ENCODE results near the gene SOX13.
A peak's percentile ranks its signal among the peaks of the same experiment; 100 is the strongest.
"Not testable (repeated sequence)": the region's sequence is repeated elsewhere in the genome, so short reads cannot be mapped to it uniquely, and the experiment has no call there.

SOX13 gene

DNA sequence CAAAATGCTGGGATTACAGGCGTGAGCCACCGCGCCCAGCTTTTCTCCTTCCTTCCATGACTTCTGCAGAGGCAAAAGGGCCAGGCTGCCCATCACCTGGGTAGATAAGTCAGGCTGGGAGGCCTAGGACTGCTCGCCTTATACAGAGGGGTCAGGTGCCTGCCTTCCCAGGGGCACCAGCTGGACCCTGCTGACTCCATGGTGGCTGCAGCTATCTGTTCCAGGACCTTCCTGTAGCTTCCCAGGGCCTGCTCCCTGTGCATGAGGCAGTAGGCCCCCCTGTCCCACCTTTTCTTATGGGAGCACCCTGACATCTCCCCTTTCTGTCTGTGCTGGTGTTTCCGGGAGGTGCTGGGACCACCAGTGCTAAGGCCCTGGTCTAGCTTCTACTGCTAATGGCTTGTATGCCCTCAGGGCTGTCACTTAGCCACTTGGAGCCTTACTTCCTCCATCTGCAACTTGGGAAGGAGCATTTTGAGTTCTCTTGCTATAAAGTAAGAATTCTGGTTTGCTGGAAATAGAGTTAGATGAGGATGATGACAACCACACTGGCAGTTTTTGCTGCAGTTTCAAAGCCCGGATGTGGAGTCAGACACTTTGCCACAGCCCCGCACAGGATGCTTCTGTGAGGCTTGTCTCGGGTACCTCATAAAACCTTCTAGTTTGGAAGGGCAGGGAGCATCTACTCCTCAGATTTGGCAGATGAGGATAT lies 14.4 kb downstream of the SOX13 start:
- H3K4me3 ChIP-seq (ENCODE audit: low read depth, low read length): no peak overlapping the region
- TF ChIP-seq, protein P1, sequence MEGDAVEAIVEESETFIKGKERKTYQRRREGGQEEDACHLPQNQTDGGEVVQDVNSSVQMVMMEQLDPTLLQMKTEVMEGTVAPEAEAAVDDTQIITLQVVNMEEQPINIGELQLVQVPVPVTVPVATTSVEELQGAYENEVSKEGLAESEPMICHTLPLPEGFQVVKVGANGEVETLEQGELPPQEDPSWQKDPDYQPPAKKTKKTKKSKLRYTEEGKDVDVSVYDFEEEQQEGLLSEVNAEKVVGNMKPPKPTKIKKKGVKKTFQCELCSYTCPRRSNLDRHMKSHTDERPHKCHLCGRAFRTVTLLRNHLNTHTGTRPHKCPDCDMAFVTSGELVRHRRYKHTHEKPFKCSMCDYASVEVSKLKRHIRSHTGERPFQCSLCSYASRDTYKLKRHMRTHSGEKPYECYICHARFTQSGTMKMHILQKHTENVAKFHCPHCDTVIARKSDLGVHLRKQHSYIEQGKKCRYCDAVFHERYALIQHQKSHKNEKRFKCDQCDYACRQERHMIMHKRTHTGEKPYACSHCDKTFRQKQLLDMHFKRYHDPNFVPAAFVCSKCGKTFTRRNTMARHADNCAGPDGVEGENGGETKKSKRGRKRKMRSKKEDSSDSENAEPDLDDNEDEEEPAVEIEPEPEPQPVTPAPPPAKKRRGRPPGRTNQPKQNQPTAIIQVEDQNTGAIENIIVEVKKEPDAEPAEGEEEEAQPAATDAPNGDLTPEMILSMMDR (IDR thresholded peaks at IDR 0.05; ENCODE audit: control insufficient read depth, extremely low read depth, insufficient read depth): no peak
- no peak for DNase-seq (ENCODE audit: low read depth)

DNA sequence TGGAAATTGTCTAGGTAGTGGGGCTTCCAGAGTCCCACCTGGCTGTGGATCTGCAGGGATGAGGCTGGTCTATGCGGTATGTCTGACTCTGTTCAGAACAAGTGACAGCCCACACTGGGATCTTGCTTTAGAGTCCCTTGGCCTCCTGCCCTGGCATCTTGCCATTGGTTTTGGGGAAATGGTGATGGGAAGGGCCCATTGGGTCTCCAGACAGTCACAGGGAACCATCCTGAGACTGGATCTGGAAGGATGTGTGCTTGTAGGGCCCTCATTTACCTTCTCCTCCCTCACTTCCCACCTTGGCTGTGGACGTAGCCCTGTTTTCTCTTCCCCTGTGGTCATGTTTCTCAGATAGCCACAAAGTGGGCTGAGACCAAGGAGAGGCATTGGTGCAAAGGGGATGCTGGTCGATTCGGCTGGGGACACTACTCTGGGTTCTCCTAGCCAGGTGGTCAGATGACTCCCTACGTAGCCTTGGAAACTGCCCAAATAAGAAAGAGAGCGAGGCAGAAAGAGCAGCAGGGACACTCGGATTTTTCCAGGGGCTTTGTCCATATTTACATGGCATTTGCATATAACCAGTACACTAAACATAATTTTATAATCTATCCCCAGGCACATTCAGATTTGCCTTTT lies 15.1 kb downstream of the SOX13 start:
- TF ChIP-seq, protein P1 (IDR thresholded peaks at IDR 0.05; ENCODE audit: control insufficient read depth, extremely low read depth, insufficient read depth): no peak
- no peak for DNase-seq (ENCODE audit: low read depth)
- peak overlapping the region; percentile 42 for H3K4me3 ChIP-seq (ENCODE audit: low read depth, low read length)

DNA sequence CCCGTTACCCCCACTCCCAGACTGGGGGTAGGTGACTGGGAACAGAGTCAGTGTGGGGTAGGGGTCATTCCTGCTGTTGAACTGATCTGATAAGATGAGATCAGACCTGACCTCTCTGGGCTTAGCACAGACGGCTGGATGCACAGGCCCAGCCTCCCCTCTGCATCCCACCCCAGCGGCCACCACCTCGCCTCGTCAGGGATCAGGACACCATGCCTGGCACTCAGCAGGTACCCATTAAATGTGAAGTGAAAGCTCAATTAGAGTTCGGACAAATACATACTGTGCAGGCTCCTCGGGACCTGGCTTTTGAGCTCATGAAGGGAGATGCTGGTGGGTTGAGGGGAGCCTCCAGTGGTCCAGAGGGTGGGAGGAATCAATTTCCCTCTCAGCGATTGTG lies 15.7 kb downstream of the SOX13 start:
- peak overlapping the region; percentile 42 for H3K4me3 ChIP-seq (ENCODE audit: low read depth, low read length)
- TF ChIP-seq, protein P1 (IDR thresholded peaks at IDR 0.05; ENCODE audit: control insufficient read depth, extremely low read depth, insufficient read depth): no peak
- DNase-seq (ENCODE audit: low read depth): no peak

DNA sequence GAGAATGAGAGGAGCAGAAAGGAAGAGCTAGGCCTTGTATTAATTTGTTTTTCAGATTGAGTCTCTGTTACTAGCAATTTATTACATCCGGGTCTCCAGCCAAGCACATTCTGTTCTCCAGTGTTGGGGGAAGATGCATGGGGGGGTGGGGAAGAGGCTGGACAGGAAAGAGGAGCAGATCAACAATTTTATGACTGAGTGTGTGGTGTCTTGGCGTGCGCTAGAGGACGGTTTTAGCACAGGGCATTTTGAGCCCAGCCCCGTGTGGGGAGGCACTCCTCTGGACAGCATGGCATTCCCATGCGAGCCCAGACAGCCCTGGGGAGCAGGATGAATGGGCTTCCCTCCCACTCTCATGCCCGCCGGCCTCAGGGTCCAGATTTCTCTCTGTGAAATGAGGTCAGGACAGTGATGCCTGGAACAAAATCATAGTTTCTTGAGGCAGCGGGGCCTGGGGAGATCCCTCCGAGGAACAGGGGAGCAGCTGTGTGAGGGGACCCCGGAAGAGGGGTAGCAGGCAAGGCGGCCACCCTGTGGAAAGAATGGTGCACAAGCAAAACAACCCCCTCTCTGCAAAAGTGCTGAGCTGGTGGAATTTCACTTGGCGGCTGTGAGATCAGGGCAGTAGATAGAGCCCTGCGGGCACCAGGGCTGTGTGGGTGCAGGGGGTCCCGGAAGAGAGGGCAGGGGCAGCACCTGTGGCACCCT lies 16.3 kb downstream of the SOX13 start:
- TF ChIP-seq, protein P1 (IDR thresholded peaks at IDR 0.05; ENCODE audit: control insufficient read depth, extremely low read depth, insufficient read depth): 0 out of 2 replicates have a peak, but pooled peaks have one; percentile 3
- H3K4me3 ChIP-seq (ENCODE audit: low read depth, low read length): peak overlapping the region; percentile 42
- peak; percentile 97 for DNase-seq (ENCODE audit: low read depth)

DNA sequence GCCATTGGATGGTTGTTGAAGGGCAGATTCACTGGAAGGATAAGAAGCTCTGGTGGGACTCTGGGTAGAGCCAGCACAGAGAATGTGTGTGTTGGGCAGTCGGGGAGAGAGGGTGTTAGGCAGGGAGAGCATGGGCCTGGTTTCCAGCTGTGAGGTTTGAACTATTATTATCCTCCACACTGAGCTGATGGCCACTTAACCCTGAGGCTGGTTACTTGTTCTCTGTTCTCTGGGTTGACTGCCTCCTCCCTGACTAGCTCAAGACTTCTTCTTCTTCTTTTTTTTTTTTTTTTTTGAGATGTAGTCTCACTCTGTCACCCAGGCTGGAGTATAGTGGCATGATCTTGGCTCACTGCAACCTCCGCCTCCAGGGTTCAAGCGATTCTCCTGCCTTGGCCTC lies 17.2 kb downstream of the SOX13 start:
- not testable (repeated sequence) for H3K4me3 ChIP-seq (ENCODE audit: low read depth, low read length); DNase-seq (ENCODE audit: low read depth)

DNA sequence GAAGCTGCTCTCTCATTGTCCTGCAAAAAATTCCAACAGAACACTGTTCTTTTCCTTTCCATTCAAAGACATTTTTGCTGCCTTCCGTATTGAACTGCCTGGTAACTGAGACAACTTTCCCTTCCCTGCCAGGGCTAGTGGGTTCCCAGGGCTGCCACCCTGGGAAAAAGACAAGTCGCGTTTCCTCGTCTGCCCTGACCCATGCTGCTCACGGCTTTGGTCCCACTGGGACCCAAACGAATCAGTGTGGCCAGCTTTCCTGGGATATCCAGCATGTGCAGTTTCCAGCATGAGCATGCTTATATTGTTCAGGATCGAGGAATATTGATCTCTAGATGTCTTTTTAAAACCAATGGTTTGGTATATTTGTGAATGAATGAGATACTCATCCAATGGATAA lies 18.2 kb downstream of the SOX13 start:
- no peak for DNase-seq (ENCODE audit: low read depth)
- H3K4me3 ChIP-seq (ENCODE audit: low read depth, low read length): no peak overlapping the region
- TF ChIP-seq, protein P1 (IDR thresholded peaks at IDR 0.05; ENCODE audit: control insufficient read depth, extremely low read depth, insufficient read depth): no peak

DNA sequence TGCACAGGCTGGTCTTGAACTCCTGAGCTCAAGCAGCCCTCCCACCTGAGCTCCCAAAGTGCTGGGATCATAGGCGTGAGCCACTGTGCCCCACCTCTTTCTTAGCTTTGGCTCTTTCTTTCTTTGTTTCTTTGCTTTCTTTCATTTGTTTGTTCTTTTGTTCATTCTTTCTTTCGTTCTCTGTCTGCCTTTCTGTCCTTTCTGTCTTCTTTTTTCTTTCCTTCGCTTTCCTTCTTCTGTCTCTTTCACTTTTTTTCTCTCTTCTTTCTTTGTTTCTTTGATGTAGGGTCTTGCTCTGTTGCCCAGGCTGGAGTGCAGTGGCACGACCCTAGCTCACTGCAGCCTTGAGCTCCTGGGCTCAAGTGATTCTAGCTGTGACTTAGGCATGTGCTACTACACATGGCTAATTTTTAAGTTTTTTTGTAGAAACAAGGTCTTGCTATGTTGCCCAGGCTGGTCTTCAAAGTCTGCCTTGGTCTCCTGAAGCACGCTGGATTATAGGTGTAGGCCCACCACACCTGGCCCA lies 18.9 kb downstream of the SOX13 start:
- no peak overlapping the region for H3K4me3 ChIP-seq (ENCODE audit: low read depth, low read length)
- no peak for DNase-seq (ENCODE audit: low read depth)
- TF ChIP-seq, protein P1 (IDR thresholded peaks at IDR 0.05; ENCODE audit: control insufficient read depth, extremely low read depth, insufficient read depth): no peak
